ENCODE measurements around the gene RCOR2. TPM values are rescaled to one million over a fixed set of nuclear protein-coding genes. Genes with fewer than 3 reads are reported as not detected.
A peak's percentile ranks its signal among the peaks of the same experiment; 100 is the strongest.

RCOR2 gene
- total RNA-seq, 1 donor from 2014 or later = 0.26 TPM

DNA sequence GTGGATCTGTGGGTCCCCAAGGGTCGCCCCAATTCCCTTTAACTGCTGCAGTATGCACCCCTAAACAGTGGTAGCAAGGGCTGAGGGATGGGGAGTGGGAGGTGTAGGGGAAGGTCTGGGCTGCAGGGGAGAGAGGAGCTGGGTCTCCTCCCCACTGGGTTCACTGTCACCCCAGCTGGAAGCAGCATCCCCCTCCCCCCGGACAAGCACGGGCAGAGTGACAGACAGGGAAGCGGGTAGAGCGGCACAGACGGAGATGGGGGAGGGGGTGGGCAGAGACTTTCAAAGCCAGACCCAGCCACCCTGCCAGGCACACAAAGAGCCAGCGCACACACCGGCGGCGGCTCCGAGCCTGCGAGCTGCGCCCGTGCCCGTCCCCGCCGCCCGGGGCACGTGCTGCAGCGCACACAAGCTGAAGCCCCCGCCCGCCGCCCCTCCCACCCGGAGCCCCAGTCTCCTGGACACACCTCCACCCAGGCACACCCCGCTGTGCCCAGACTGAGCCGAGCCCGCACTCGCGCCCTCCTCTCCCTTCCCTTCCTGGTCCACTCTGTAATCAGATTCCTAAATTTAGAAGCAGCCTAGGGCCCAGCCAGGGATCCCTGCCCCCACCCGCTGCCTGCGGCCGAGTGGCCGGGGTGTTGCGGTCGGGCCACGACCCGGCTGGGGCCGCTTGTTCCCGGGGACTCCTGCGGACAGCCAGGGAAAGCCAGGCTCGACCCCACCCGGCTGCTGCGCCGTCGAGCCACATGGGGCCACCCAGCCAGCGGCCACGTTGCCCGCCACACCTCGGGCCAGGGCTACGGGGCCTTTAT lies 935 bp upstream of the RCOR2 start:
- DNase-seq = no peak
- peaks cover 10% of the 10 kb centered on the region for H3K4me1 Mint-ChIP-seq
- no peaks in the 10 kb centered on the region for H3K36me3 Mint-ChIP-seq (ENCODE audit: low read depth)
- peaks cover 23% of the 10 kb centered on the region for H3K27me3 Mint-ChIP-seq
- intact Hi-C loops (cut with micrococcal nuclease) = no loop called here
- peak overlapping the region; percentile 69 for H3K4me3 Mint-ChIP-seq
- no peak overlapping the region for H3K27ac Mint-ChIP-seq
- H3K9me3 Mint-ChIP-seq = no peaks in the 10 kb centered on the region

DNA sequence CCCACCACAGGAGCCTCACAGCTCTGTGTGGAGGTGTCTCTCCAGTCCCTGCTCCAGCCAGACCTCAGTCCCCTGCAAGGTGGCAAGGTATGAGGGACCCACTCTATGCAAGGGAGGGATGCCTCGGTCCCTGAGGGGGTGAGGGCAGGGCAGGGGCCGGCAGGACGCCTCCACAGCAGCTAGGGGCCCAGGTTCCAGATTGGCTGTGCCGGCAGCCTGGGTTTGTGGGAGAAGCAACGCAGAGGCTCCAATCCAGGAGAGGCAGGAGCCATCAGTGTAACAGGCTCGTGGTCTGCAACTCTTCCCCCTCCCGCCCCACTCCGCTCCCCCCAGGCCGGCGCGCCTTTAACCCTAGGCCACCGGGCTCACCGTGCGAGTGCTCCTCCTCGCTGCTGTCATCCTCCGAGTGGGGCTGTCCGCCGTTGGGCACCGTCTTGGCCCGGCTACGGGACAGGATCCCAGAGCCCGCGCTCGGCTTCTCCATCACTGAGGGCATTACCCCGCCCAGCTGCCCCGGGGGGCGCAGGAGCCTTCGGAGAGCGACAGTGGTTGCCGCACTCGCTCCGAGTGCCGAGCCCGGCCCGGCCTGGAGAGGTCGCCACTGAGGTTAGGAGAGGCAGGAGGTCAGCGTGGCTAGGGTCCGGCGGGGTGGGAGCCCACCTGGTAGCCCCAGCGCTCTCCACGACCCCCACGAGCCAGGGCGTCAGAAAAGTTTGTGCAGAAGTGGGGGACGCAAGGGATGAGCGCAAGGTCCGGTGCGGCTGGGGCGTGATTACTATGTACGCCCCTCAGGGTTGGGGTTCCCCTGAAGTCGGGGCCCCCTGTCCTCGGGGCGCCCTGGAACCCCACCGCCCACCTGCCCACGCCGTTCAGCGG lies 765 bp downstream of the RCOR2 start:
- DNase-seq = peak; percentile 80
- Mint-ChIP-seq H3K9me3 (no peaks in the 10 kb centered on the region), H3K27ac (peak overlapping the region; percentile 45), H3K36me3 (ENCODE audit: low read depth) (no peaks in the 10 kb centered on the region), H3K4me1 (peaks cover 10% of the 10 kb centered on the region), H3K27me3 (peaks cover 14% of the 10 kb centered on the region), H3K4me3 (peak overlapping the region; percentile 86)
- intact Hi-C loops (cut with micrococcal nuclease) = no loop called here

DNA sequence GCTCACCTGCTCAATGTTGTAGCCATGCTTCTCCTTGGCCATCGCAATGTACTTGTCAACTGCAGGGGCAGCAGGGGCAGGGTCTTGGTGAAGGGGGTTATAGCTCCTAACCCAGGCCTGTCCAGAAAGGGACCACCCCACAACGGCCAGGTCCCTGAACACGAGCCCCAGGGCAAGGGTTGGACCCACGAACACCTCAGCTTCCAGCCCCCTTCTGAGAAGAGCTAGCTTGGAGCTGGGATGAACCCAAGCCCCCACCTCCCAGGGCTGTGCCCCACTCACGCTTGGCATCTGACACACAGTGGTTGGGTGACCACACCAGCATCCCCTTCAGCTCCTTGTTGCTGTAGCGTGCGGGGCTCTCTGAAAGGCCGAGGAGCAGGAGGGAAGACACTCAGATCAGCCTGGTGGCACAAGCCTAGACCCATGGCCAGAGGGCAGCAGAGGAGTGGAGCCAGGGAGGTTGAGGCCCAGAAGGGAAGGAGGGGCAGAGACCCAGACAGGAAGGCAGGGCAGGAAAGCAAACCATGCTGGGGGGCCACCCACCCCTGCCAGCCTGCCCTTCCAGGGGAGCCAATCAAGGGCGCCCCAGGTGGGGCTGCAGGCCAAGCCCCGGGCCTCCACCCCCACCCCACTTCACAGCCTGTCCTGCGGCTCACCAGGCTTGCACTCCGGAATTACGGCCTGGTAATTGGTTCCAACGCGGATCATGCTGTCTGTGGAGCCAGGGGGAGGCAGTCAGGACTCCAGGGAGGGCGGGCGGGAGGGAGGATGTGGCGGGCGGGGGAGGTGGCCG lies 1.9 kb downstream of the RCOR2 start:
- no peak for DNase-seq
- peaks cover 14% of the 10 kb centered on the region for H3K27me3 Mint-ChIP-seq

DNA sequence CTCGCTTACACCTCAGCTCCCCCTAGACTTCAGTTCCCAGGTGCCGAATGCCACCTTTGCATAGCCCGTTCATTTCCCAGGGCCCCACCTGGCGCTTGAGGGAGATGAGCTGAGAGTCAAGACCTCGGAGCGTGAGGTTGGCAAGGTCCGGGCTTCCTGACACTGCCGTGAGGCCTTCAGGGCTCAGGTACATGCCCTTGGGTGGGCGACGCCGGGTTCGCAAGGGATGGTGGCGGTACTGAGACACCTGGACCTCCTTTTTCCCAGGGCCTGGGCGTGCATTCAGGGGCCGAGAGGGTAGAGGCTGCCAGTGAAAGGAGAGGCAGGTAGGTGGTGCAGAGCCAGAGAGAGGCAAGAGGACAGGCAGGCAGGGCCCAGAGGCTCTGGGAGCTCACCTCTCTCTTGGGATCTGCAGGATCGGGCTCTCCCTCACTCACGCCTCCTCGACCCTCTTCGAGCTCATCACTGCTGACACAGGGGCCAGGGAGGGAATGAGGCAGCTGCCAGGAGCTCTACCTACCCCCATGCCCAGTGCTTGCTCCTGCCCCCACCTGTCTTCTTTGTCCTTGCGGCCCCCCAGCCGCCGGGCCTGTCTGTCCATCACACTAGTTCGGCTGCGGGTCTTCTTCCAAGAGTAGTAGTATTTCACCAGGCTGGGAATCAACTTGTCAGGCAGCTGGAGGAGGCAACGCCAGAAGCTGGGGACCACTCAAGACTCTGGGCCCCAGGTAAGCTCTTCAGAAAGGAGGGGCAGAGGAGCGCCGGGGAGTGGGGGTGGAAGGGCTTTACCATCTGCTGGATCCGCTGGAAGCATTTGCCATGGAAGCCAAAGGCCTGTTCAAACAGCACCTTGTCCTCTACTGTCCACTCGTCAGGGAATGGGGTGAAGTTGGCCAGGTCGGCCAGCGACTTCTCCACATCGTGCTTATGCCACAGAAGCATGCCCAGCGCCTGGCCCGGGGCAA lies 2.8 kb downstream of the RCOR2 start:
- intact Hi-C loops (cut with micrococcal nuclease) = no loop called here
- peaks cover 10% of the 10 kb centered on the region for H3K4me1 Mint-ChIP-seq
- no peak for DNase-seq
- H3K9me3 Mint-ChIP-seq = no peaks in the 10 kb centered on the region
- H3K27ac Mint-ChIP-seq = no peak overlapping the region
- peaks cover 14% of the 10 kb centered on the region for H3K27me3 Mint-ChIP-seq
- peaks cover 2% of the 10 kb centered on the region for H3K36me3 Mint-ChIP-seq (ENCODE audit: low read depth)
- H3K4me3 Mint-ChIP-seq = no peak overlapping the region

More for the DNA sequence above, 1.9 kb downstream of the RCOR2 start:
- Mint-ChIP-seq H3K36me3 (ENCODE audit: low read depth) (peaks cover 1% of the 10 kb centered on the region), H3K9me3 (no peaks in the 10 kb centered on the region), H3K4me3 (peak overlapping the region; percentile 61), H3K27ac (no peak overlapping the region), H3K4me1 (peaks cover 10% of the 10 kb centered on the region)
- intact Hi-C loops (cut with micrococcal nuclease) = no loop called here

DNA sequence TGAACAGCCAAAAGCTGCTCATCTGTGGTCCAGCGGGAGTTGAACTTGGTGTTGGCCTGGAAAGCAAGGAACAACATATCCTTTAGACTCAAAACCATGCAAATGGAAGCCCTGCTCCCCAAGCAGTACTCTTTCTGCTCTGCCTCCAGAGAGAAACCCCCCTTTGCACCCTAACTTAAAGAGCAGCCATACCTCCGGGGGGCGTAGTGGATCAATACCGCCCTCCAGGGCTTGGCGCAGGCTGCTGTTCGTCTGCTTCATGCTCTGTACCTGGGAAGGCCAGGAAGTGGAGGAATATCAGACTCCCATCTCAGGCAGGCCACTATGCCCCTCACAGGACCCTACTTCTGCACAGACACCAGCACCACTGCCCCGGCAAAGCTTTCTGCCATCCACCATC lies 4.3 kb downstream of the RCOR2 start:
- Mint-ChIP-seq H3K9me3 (no peaks in the 10 kb centered on the region), H3K4me3 (no peak overlapping the region), H3K36me3 (ENCODE audit: low read depth) (peaks cover 5% of the 10 kb centered on the region), H3K4me1 (peaks cover 5% of the 10 kb centered on the region), H3K27me3 (peaks cover 7% of the 10 kb centered on the region), H3K27ac (no peak overlapping the region)
- no peak for DNase-seq
- intact Hi-C loops (cut with micrococcal nuclease) = no loop called here

DNA sequence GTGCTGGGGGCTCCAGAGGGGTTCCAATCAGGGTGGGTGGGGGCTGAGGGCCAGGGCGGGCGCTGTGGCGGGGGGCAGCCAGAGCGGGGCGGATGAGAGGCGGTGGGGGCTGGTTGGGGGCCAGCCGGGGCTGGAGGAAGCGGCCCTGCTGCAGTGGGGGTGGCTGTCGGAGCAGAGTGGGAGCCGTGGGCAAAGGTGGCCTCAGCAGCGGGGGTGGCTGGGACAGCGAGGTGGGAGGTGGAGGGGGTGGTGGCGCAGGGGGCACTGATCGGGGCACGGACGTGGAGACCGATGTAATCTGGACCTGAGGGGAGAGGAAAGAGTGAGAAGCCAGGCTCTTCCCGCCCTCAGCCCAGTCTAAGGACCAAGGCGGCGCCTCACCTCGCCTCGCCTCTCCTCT lies 5.1 kb downstream of the RCOR2 start:
- Mint-ChIP-seq H3K27ac (no peak overlapping the region), H3K36me3 (ENCODE audit: low read depth) (peaks cover 8% of the 10 kb centered on the region), H3K4me1 (peaks cover 2% of the 10 kb centered on the region), H3K27me3 (peaks cover 5% of the 10 kb centered on the region), H3K9me3 (no peaks in the 10 kb centered on the region), H3K4me3 (no peak overlapping the region)
- DNase-seq = no peak
- intact Hi-C loops (cut with micrococcal nuclease) = no loop called here

DNA sequence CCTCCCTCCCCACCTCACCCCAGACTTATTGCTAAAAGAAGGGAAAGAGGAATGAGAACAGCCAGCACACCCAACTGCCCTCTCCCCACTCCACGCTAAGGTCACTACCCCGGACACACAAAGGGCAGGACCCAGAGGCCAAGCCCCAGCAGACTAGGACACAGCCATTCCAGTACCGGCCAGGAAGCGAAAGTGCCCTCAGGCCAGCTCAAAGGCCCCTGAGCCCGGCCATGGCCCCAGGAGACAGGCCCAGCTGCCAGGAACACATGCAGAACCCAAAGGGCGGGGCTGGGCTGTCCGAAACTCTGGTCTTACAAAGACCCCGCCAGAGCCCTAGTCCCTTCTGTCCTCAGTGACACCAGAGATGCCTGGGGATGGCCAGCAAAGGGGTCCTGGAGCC lies 5.5 kb downstream of the RCOR2 start:
- peaks cover 5% of the 10 kb centered on the region for H3K27me3 Mint-ChIP-seq
- peaks cover 3% of the 10 kb centered on the region for H3K4me1 Mint-ChIP-seq
- no peak for DNase-seq
- H3K4me3 Mint-ChIP-seq = no peak overlapping the region
- intact Hi-C loops (cut with micrococcal nuclease) = no loop called here
- peaks cover 9% of the 10 kb centered on the region for H3K36me3 Mint-ChIP-seq (ENCODE audit: low read depth)
- no peaks in the 10 kb centered on the region for H3K9me3 Mint-ChIP-seq
- no peak overlapping the region for H3K27ac Mint-ChIP-seq

DNA sequence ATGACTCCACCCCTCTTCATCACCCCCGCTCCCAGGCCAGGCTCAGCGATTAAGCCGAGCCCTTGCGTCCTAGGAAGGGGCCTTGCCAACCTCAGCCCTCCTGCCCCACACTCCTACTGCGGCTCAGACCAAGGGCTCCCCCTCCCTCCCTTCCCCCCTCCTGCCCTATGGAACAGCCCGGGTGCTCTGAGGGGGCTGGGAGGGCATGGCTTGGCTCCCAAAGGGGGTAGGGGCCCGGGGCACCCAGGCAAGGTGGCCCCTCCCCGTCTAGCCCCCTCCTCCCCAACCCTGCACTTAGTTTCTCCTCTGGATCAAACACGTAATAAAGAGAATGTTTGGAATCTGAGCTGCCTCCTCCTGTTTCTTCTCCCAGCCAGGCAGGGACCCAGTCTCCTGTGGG lies 6.3 kb downstream of the RCOR2 start:
- no peak for DNase-seq
- Mint-ChIP-seq H3K36me3 (ENCODE audit: low read depth) (peaks cover 10% of the 10 kb centered on the region), H3K4me3 (no peak overlapping the region), H3K4me1 (peaks cover 4% of the 10 kb centered on the region), H3K9me3 (no peaks in the 10 kb centered on the region), H3K27me3 (peaks cover 3% of the 10 kb centered on the region), H3K27ac (no peak overlapping the region)
- intact Hi-C loops (cut with micrococcal nuclease) = no loop called here

DNA sequence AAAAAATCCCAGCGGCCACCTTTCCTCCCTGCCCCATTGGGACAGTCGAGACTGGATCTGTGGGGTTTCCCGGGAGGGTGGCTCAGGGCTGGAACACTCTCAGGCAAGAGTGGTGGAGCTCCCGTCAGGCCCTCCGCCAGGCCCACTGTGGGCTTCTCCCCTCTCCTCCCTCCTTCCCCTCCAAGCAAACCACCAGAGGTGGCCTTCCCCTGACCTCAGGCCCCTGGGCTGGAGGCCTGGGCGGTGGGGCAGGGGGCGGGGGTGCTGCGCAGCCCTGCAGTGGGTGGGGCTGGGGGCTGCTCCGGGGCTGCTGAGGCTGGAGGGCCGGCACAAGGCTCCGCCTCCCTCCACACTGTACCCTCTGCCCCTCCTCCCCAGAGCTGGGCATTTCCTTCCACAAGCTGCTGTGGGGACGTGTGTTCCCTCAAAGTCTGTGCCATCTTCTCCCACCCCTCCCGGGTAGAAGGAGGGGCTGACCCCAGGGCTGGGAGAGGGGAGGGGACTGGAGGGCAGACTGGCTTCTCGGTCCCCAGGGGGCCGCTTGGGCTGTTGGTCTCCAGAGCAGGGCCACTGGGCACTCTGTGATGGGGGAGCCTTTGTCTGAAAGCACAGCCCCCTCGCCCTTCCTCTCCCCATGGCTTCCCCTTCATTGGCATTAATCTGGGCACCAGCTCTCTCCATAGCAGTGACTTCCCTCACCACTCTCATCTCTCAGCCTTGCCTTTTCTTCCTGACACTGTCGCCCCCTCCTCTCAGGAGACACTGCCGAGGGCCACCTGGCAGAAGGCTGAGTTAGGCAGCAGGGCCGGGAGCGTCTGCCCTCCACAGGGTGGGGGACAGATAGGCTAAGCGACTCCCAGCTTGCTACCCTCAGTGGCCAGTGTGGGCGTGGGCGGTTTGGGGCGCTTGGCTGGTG lies 7.1 kb downstream of the RCOR2 start:
- Mint-ChIP-seq H3K27me3 (no peaks in the 10 kb centered on the region), H3K9me3 (no peaks in the 10 kb centered on the region), H3K27ac (no peak overlapping the region), H3K4me1 (peaks cover 4% of the 10 kb centered on the region), H3K36me3 (ENCODE audit: low read depth) (peaks cover 14% of the 10 kb centered on the region), H3K4me3 (no peak overlapping the region)
- no peak for DNase-seq
- intact Hi-C loops (cut with micrococcal nuclease) = no loop called here

DNA sequence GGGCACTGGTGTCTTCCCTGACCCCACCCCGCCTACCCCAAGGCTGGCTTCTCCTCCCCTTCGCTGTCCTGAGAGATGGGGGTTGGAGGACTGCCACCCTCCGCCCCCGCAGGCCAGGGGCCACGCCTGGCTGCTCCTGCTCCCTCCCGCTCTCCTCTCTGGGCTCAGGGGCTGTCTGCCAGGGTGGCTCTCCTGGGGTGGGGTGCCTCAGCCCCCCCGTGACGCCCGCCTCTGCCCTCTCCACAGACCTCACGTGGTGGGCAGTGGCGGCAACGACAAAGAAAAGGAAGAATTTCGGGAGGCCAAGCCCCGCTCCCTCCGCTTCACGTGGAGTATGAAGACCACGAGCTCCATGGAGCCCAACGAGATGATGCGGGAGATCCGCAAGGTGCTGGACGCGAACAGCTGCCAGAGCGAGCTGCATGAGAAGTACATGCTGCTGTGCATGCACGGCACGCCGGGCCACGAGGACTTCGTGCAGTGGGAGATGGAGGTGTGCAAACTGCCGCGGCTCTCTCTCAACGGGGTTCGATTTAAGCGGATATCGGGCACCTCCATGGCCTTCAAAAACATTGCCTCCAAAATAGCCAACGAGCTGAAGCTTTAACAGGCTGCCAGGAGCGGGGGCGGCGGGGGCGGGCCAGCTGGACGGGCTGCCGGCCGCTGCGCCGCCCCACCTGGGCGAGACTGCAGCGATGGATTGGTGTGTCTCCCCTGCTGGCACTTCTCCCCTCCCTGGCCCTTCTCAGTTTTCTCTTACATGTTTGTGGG lies 8.1 kb downstream of the RCOR2 start:
- no peaks in the 10 kb centered on the region for H3K27me3 Mint-ChIP-seq
- H3K9me3 Mint-ChIP-seq = no peaks in the 10 kb centered on the region
- intact Hi-C loops (cut with micrococcal nuclease) = no loop called here
- peaks cover 23% of the 10 kb centered on the region for H3K36me3 Mint-ChIP-seq (ENCODE audit: low read depth)
- no peak overlapping the region for H3K27ac Mint-ChIP-seq
- no peak for DNase-seq
- H3K4me3 Mint-ChIP-seq = no peak overlapping the region
- peaks cover 4% of the 10 kb centered on the region for H3K4me1 Mint-ChIP-seq

DNA sequence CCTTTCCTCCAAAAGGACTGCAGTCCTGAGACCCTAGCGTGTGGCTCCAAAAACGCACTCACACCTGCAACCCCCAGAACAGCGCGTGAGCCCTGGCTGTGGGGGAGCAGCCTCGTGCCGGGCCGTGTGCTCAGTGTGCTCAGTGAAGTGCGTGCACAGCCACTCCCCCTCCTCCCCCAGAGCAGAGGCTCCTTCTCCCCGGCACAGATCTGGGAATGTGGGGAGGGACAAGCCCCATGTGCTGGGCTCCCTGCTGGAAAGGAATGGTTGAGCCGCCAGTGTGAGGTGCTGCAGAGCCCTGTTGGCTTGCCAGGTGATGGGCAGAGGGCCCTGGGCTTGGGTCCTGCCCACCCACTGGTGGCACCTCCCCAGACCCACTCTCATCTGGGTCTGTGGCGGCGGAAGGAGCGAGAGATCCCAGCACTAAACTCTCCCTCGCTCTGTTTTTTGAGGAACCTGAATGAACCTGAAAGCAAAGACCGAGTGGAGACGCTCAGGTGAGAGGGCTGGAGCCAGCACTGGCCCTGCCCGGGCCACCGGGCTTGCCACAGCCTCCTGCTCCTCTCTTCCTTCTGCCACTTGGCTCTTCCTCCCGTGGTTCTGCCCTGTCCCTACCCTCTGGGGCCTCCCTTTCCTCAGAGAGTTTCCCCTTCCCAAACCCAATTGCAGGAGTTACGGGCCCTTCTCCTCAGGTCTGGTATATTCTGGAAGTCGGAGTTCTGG lies 9.0 kb downstream of the RCOR2 start:
- Mint-ChIP-seq H3K4me1 (peaks cover 4% of the 10 kb centered on the region), H3K27me3 (no peaks in the 10 kb centered on the region), H3K36me3 (ENCODE audit: low read depth) (peaks cover 30% of the 10 kb centered on the region), H3K9me3 (no peaks in the 10 kb centered on the region), H3K27ac (no peak overlapping the region), H3K4me3 (no peak overlapping the region)
- no peak for DNase-seq
- intact Hi-C loops (cut with micrococcal nuclease) = no loop called here
